CD4-positive, alpha-beta memory T cell (primary cell): ENCODE measurements around the gene ZMYND8. TPM values are rescaled to one million over a fixed set of nuclear protein-coding genes. Genes with fewer than 3 reads are reported as not detected.
"Not testable (repeated sequence)": the region's sequence is repeated elsewhere in the genome, so short reads cannot be mapped to it uniquely, and the experiment has no call there.

Experiments used
- CTCF ChIA-PET: fragments of 350-600 bp; sonication (Branson Sonifier 250); formaldehyde crosslinking; loops from one replicate; lab custom pipeline; 2021; ENCODE audit warnings: inconsistent platforms; ENCODE audit not compliant: partially characterized antibody; lab: Charles Lee
- POLR2A ChIA-PET: fragments of 350-600 bp; sonication (Branson Sonifier 250); formaldehyde crosslinking; loops from one replicate; lab custom pipeline; 2021; ENCODE audit not compliant: partially characterized antibody; lab: Charles Lee
- DNase-seq, 5 donors: peaks; one replicate each; pipeline versions ENCODE4 v3.0.0 to v3.0.0-alpha.2; 2020 to 2022; ENCODE audit warnings: mixed read lengths in 1 of 5
- H3K27ac ChIP-seq: one replicate; pipeline ENCODE4 v1.7.0; 2013; ENCODE audit warnings: low read depth, low read length
- H3K27me3 ChIP-seq: 2 replicates; pipeline ENCODE4 v1.7.0; 2013; ENCODE audit warnings: mild to moderate bottlenecking, low read length, moderate library complexity; ENCODE audit not compliant: insufficient read depth
- H3K36me3 ChIP-seq: 2 replicates; pipeline ENCODE4 v1.7.0; 2013; ENCODE audit warnings: mild to moderate bottlenecking, low read length, moderate library complexity; ENCODE audit not compliant: insufficient read depth
- H3K4me1 ChIP-seq: 2 replicates; pipeline ENCODE4 v1.7.0; 2013; ENCODE audit warnings: mild to moderate bottlenecking, low read length, moderate library complexity; ENCODE audit not compliant: insufficient read depth
- H3K4me3 ChIP-seq, 2 donors: one replicate each; pipeline ENCODE4 v1.7.0; 2013; ENCODE audit warnings: low read length in 2 of 2, mild to moderate bottlenecking in 1 of 2
- H3K9me3 ChIP-seq, 2 donors: one replicate each; pipeline ENCODE4 v1.7.0; 2013; ENCODE audit warnings: low read length in 2 of 2, control low read depth in 1 of 2; ENCODE audit not compliant: control insufficient read depth in 1 of 2
- H3K27ac Mint-ChIP-seq, 7 donors: one replicate each; pipeline ENCODE4 v1.8.0; 2020 to 2021; ENCODE audit warnings: mixed read lengths in 7 of 7, mild to moderate bottlenecking in 6 of 7, inconsistent platforms in 3 of 7, moderate library complexity in 3 of 7
- H3K27me3 Mint-ChIP-seq, 2 donors: one replicate each; pipeline ENCODE4 v1.8.0; 2020 to 2021; ENCODE audit warnings: mixed read lengths in 2 of 2
- H3K36me3 Mint-ChIP-seq, 2 donors: one replicate each; pipeline ENCODE4 v1.8.0; 2020 to 2021; ENCODE audit warnings: mixed read lengths in 2 of 2, inconsistent platforms in 1 of 2, mild to moderate bottlenecking in 1 of 2
- H3K4me1 Mint-ChIP-seq, 4 donors: one replicate each; pipeline ENCODE4 v1.8.0; 2020 to 2021; ENCODE audit warnings: mixed read lengths in 4 of 4, mild to moderate bottlenecking in 1 of 4
- H3K4me3 Mint-ChIP-seq, 8 donors: one replicate each; pipeline ENCODE4 v1.8.0; 2020 to 2021; ENCODE audit warnings: mixed read lengths in 8 of 8, mild to moderate bottlenecking in 7 of 8, moderate library complexity in 6 of 8, inconsistent platforms in 3 of 8
- H3K9me3 Mint-ChIP-seq, 8 donors: one replicate each; pipeline ENCODE4 v1.8.0; 2020 to 2021; ENCODE audit warnings: mixed read lengths in 8 of 8, mild to moderate bottlenecking in 5 of 8, inconsistent platforms in 3 of 8, moderate library complexity in 1 of 8
- intact Hi-C: fragments of 100-400 bp; cut with micrococcal nuclease; formaldehyde crosslinking; loops from one replicate; pipeline ENCODE4 v1.15.1; 2023
- polyA plus RNA-seq, 2 donors: library from polyadenylated mRNA; unstranded; fragments of 300-500 nt; fragmentation: Illumina TruSeq; gene quantifications; one replicate each; pipeline ENCODE4 v1.2.3, GENCODE V29; 2021
- total RNA-seq, 2 experiments: library from RNA; stranded (reverse); gene quantifications; one replicate each; pipeline ENCODE4 v1.2.3, GENCODE V29; 2021

The ZMYND8 gene
- total and polyA plus RNA-seq, 4 experiments from 2014 or later = 3.5 to 48.5 (median 33.9) TPM

GRCh38 chr20:47267621-47268020 is 88.9 kb downstream of the ZMYND8 start:
- no peak for DNase-seq
- Mint-ChIP-seq H3K36me3 (peaks cover 17 to 48% of the 10 kb centered on the region in 2 donors), H3K27ac (peak overlapping the region in 1 of 7 donors; percentile 61), H3K9me3 (no peaks in the 10 kb centered on the region), H3K4me3 (no peak overlapping the region), H3K27me3 (no peaks in the 10 kb centered on the region), H3K4me1 (peaks cover 0 to 13% (median 6%) of the 10 kb centered on the region in 4 donors)
- ChIA-PET CTCF (interaction anchor here (0.9 kb wide), 1 partner anchor 114 kb away, joined by 3 read pairs; no protein-coding TSS in a partner anchor), POLR2A (no interaction called here)
- Histone ChIP-seq H3K27me3 (no peaks in the 10 kb centered on the region), H3K4me3 (no peak overlapping the region), H3K27ac (no peak overlapping the region), H3K4me1 (no peaks in the 10 kb centered on the region), H3K36me3 (peaks cover 21% of the 10 kb centered on the region), H3K9me3 (no peaks in the 10 kb centered on the region)
- intact Hi-C loops = no loop called here

DNA sequence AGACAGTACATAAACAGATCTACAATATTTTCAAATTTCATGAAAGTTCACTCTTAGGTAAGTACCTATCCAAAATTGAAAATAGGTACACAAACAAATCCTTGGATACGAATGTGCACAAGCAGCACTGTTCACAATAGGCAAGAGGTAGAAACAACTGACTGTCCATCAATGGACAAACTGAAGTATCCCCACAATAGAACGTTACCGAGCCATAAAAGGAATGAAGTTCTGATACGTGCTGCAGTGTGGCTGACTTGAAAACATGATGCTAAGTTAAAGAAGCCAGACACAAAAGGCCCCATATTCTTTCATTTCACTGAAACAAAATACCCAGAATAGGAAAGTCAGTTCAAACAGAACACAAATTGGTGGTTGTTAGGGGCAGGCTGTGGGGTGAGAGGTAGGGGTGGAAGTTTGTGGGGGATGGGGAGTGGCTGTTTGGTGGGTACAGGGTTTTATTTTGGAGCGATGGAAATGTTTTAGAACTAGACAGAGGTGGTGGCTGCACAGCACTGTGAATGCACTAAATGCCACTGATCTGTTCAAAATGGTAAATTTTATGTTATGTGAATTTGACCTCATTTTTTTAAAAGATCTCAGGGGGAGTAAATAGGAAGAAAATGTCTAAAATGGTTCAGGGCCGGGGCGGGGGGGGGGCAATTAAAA is 89.5 kb downstream of the ZMYND8 start:
- Histone ChIP-seq H3K27ac (no peak overlapping the region), H3K9me3 (no peaks in the 10 kb centered on the region), H3K36me3 (peaks cover 21% of the 10 kb centered on the region), H3K4me1 (no peaks in the 10 kb centered on the region), H3K4me3 (no peak overlapping the region), H3K27me3 (no peaks in the 10 kb centered on the region)
- H3K27me3 Mint-ChIP-seq = no peaks in the 10 kb centered on the region
- POLR2A ChIA-PET = no interaction called here
- H3K27ac Mint-ChIP-seq = peak overlapping the region in 1 of 7 donors; percentile 42
- peaks cover 0 to 13% (median 6%) of the 10 kb centered on the region in 4 donors for H3K4me1 Mint-ChIP-seq
- peaks cover 22 to 49% of the 10 kb centered on the region in 2 donors for H3K36me3 Mint-ChIP-seq
- H3K9me3 Mint-ChIP-seq = no peaks in the 10 kb centered on the region
- CTCF ChIA-PET = no interaction called here
- no peak for DNase-seq
- no peak overlapping the region for H3K4me3 Mint-ChIP-seq
- intact Hi-C loops = no loop called here

DNA sequence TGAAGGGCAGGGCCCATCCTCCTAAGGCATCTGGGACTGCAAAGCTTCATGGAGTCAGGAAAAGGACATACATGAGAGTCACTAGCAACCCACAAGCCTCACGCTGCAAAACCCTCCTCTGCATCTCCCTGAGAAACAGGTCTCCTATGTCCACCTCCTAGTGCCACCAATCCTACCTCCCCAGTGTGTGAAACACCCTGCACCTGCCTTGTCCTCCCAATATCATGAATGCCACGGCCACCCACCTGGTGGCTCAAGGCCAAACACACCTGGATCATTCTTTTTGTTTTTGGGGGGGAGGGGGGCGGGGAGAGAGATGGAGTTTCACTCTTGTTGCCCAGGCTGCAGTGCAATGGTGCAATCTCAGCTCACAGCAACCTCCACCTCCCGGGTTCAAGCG is 90.5 kb downstream of the ZMYND8 start:
- no peaks in the 10 kb centered on the region for H3K27me3 ChIP-seq
- H3K9me3 ChIP-seq = no peaks in the 10 kb centered on the region
- Mint-ChIP-seq H3K27ac (peak overlapping the region in 1 of 7 donors; percentile 22), H3K4me1 (peaks cover 0 to 13% (median 8%) of the 10 kb centered on the region in 4 donors), H3K36me3 (peaks cover 32 to 52% of the 10 kb centered on the region in 2 donors), H3K4me3 (no peak overlapping the region), H3K27me3 (no peaks in the 10 kb centered on the region), H3K9me3 (no peaks in the 10 kb centered on the region)
- intact Hi-C loops = no loop called here
- H3K4me1 ChIP-seq = no peaks in the 10 kb centered on the region
- DNase-seq = no peak
- CTCF ChIA-PET = no interaction called here
- H3K4me3 ChIP-seq = no peak overlapping the region
- no peak overlapping the region for H3K27ac ChIP-seq
- POLR2A ChIA-PET = no interaction called here
- peaks cover 15% of the 10 kb centered on the region for H3K36me3 ChIP-seq

- H3K4me3 Mint-ChIP-seq = no peak overlapping the region
- no peak for DNase-seq
- H3K4me3 ChIP-seq = no peak overlapping the region
- POLR2A ChIA-PET = no interaction called here
- H3K27ac Mint-ChIP-seq = no peak overlapping the region
- peaks cover 13% of the 10 kb centered on the region for H3K36me3 ChIP-seq
- H3K9me3 Mint-ChIP-seq = no peaks in the 10 kb centered on the region
- H3K27me3 Mint-ChIP-seq = no peaks in the 10 kb centered on the region
- no peaks in the 10 kb centered on the region for H3K9me3 ChIP-seq
- H3K36me3 Mint-ChIP-seq = peaks cover 37 to 59% of the 10 kb centered on the region in 2 donors
- CTCF ChIA-PET = interaction anchor here (2.0 kb wide), 1 partner anchor 119 kb away, joined by 8 read pairs; no protein-coding TSS in a partner anchor
- H3K4me1 Mint-ChIP-seq = peaks cover 0 to 17% (median 10%) of the 10 kb centered on the region in 4 donors
- no peaks in the 10 kb centered on the region for H3K27me3 ChIP-seq
- no peaks in the 10 kb centered on the region for H3K4me1 ChIP-seq
- intact Hi-C loops = no loop called here
- H3K27ac ChIP-seq = no peak overlapping the region
These were observed 91.3 kb downstream of the ZMYND8 start for GRCh38 chr20:47265214-47265613.

DNA sequence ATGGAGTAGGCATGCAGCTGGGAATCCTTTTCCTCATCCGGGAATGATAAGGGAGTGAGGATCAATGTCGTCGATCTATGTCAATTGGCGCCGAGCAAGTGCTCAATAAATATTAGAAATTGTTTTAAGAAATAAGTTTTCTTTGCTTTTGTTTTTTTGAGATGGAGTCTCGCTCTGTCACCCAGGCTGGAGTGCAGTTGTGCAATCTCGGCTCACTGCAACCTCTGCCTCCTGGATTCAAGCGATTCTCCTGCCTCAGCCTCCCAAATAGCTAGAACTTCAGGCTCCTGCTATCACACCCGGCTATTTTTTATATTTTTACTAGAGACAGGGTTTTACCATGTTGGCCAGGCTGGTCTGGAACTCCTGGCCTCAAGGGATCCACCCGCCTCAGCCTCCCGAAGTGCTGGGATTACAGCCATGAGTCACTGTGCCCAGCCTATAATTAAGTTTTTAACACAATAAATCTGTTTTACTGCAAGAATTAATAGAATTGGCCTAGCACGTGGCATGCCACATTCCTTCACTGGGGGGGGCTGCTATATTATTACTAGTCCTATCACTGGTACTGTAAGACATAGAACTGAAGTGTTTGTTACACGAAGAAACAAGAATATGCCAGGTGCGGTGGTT is 92.2 kb downstream of the ZMYND8 start:
- H3K27ac ChIP-seq, DNase-seq, H3K9me3 Mint-ChIP-seq, H3K4me3 Mint-ChIP-seq, H3K4me3 ChIP-seq, intact Hi-C loops, H3K4me1 ChIP-seq, H3K27me3 Mint-ChIP-seq, H3K9me3 ChIP-seq, H3K27me3 ChIP-seq: not testable (repeated sequence)
- H3K36me3 ChIP-seq = peaks cover 13% of the 10 kb centered on the region
- Mint-ChIP-seq H3K4me1 (peaks cover 0 to 24% (median 12%) of the 10 kb centered on the region in 4 donors), H3K36me3 (peaks cover 43 to 59% of the 10 kb centered on the region in 2 donors), H3K27ac (peak overlapping the region in 2 of 7 donors; percentile 37 to 57)
- ChIA-PET CTCF (interaction anchor here (1.9 to 2.3 kb wide), 3 partner anchors 8 to 120 kb away, joined by 8 read pairs; no protein-coding TSS in a partner anchor), POLR2A (interaction anchor here (1.3 kb wide), 1 partner anchor 10 kb away, joined by 6 read pairs; no protein-coding TSS in a partner anchor)

- DNase-seq = no peak
- H3K36me3 Mint-ChIP-seq = peaks cover 48 to 61% of the 10 kb centered on the region in 2 donors
- no peak overlapping the region for H3K27ac ChIP-seq
- H3K36me3 ChIP-seq = peaks cover 19% of the 10 kb centered on the region
- no peaks in the 10 kb centered on the region for H3K27me3 ChIP-seq
- CTCF ChIA-PET = interaction anchor here (0.8 to 3.5 kb wide), 5 partner anchors 8 to 357 kb away, joined by 3 to 15 read pairs (median 8); no protein-coding TSS in a partner anchor
- no peak overlapping the region for H3K4me3 Mint-ChIP-seq
- H3K4me1 Mint-ChIP-seq = peaks cover 4 to 24% (median 16%) of the 10 kb centered on the region in 4 donors
- intact Hi-C loops = no loop called here
- no peaks in the 10 kb centered on the region for H3K9me3 Mint-ChIP-seq
- POLR2A ChIA-PET = interaction anchor here (1.3 kb wide), 1 partner anchor 11 kb away, joined by 6 read pairs; no protein-coding TSS in a partner anchor
- no peaks in the 10 kb centered on the region for H3K4me1 ChIP-seq
- peak overlapping the region in 1 of 7 donors; percentile 57 for H3K27ac Mint-ChIP-seq
- no peak overlapping the region for H3K4me3 ChIP-seq
- no peaks in the 10 kb centered on the region for H3K27me3 Mint-ChIP-seq
- no peaks in the 10 kb centered on the region for H3K9me3 ChIP-seq
These were observed 92.9 kb downstream of the ZMYND8 start for GRCh38 chr20:47263465-47264084.

DNA sequence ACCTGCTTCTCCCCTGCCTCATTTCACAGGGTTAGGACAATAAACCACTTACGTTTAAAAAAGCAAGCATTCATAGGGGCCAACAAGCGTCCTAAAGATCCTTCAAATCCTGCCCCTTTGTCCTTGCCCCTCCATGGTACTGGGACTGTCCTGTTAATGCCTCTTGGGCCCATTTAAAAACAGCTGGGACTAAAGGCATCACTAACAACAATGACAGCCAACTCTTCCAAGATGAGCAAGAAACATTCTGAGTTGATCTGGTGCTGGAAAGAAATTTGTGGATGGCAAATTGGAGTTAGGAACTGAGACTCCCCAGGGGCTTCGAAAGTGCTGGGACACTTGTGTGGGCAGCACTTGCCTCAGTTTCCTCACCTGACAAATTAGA is 93.4 kb downstream of the ZMYND8 start:
- Histone ChIP-seq H3K4me1 (no peaks in the 10 kb centered on the region), H3K27ac (no peak overlapping the region), H3K9me3 (no peaks in the 10 kb centered on the region), H3K36me3 (peaks cover 20% of the 10 kb centered on the region), H3K27me3 (no peaks in the 10 kb centered on the region), H3K4me3 (no peak overlapping the region)
- peaks cover 5 to 24% (median 18%) of the 10 kb centered on the region in 4 donors for H3K4me1 Mint-ChIP-seq
- POLR2A ChIA-PET = no interaction called here
- CTCF ChIA-PET = interaction anchor here (0.8 to 3.5 kb wide), 4 partner anchors 9 to 358 kb away, joined by 3 to 15 read pairs (median 8); no protein-coding TSS in a partner anchor
- H3K27ac Mint-ChIP-seq = no peak overlapping the region
- H3K27me3 Mint-ChIP-seq = no peaks in the 10 kb centered on the region
- intact Hi-C loops = no loop called here
- no peak for DNase-seq
- H3K9me3 Mint-ChIP-seq = no peaks in the 10 kb centered on the region
- no peak overlapping the region for H3K4me3 Mint-ChIP-seq
- peaks cover 50 to 66% of the 10 kb centered on the region in 2 donors for H3K36me3 Mint-ChIP-seq
